Uterus (tissue), 2 donors: ENCODE results near the gene TMEM37.

Experiments
- POLR2A ChIP-seq, 2 donors: fragments of 450-650 bp; IDR thresholded peaks; one replicate each; pipeline ENCODE4 v1.6.1; 2016; ENCODE audit warnings: antibody characterized with exemption in 2 of 2, mild to moderate bottlenecking in 1 of 2, moderate library complexity in 1 of 2
- TF ChIP-seq, protein P1 (sequence below), 4 experiments: fragments of 200-600 bp in 2 of 4; fragments of 450-650 bp in 2 of 4; sonication (generic) in 2 of 4; IDR thresholded peaks; one replicate each; pipeline ENCODE4 v1.5.1; 2016 to 2019; ENCODE audit warnings: antibody characterized with exemption in 4 of 4, mild to moderate bottlenecking in 2 of 4, moderate library complexity in 1 of 4

DNA sequence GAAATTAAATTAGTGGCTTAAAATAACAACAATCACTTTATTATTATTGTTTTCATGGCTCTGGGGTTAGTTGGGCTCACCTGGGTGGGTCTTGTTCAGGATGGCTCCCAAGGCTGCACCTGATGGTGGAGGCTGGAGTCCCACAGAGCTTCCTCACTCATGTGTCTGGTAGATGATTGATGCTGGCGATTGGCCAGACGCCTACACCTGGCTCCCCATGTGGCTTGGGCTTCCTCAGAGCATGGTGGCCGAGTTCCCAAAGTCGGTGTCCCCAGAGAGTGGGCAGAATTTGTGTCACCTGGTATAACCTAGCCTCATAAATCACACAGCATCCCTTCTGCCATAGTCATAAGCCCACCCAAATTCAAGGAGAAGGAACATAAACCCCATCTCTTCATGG lies 46.7 kb upstream of the TMEM37 start:
- TF ChIP-seq, protein P1, sequence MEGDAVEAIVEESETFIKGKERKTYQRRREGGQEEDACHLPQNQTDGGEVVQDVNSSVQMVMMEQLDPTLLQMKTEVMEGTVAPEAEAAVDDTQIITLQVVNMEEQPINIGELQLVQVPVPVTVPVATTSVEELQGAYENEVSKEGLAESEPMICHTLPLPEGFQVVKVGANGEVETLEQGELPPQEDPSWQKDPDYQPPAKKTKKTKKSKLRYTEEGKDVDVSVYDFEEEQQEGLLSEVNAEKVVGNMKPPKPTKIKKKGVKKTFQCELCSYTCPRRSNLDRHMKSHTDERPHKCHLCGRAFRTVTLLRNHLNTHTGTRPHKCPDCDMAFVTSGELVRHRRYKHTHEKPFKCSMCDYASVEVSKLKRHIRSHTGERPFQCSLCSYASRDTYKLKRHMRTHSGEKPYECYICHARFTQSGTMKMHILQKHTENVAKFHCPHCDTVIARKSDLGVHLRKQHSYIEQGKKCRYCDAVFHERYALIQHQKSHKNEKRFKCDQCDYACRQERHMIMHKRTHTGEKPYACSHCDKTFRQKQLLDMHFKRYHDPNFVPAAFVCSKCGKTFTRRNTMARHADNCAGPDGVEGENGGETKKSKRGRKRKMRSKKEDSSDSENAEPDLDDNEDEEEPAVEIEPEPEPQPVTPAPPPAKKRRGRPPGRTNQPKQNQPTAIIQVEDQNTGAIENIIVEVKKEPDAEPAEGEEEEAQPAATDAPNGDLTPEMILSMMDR (IDR thresholded peaks at IDR 0.05): no peak
- TF ChIP-seq POLR2A (IDR thresholded peaks at IDR 0.05): no peak
